ENCODE measurements around the gene TYSND1. TPM values are rescaled to one million over a fixed set of nuclear protein-coding genes. Genes with fewer than 3 reads are reported as not detected.
"Not testable (repeated sequence)": the region's sequence is repeated elsewhere in the genome, so short reads cannot be mapped to it uniquely, and the experiment has no call there.

The TYSND1 gene
- total and polyA plus RNA-seq, 4 experiments from 2014 or later: 16.4 to 31.4 (median 25.6) TPM

DNA sequence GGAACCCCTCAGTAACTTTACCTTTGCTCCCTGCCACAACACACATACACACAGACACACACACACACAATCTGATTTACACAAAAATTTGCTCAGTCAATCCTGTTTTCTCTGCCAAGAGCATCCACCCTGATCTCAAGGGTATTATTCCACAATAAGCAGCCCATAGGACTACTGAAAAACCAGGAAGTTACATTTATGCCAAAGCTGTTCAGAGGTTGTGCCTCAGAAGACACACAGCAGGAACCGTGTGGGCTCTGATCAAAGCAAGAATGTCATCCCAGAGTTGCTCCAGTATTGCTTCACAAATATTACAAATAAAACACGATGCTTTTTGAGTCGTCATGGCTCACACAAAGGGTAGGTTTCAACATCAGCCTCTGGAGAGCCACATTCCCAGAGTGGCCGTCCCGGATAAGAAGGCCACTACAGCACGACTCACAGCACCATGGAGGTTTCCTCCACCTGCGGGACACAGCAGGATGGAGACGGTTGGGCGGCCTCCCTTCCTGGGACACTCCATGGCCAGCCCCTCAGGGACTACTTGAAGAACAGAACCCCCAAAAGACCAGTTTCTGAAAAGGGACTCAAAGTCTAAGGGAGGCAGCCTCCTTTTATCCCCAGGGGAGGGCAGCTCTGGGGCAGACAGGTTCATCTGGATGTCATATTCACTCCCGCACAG, 15.5 kb downstream of the TYSND1 start:
- CTCF ChIA-PET (ENCODE audit: partially characterized antibody): interaction anchor here (0.7 to 5.5 kb wide), 3 partner anchors 15 to 35 kb away, joined by 3 to 27 read pairs (median 3); no protein-coding TSS in a partner anchor
- Mint-ChIP-seq H3K36me3 (peaks cover 0 to 8% of the 10 kb centered on the region in 2 donors), H3K4me1 (peaks cover 3 to 22% (median 11%) of the 10 kb centered on the region in 4 donors), H3K27me3 (no peaks in the 10 kb centered on the region), H3K9me3 (no peaks in the 10 kb centered on the region), H3K4me3 (peak overlapping the region in 4 of 8 donors; percentile 13 to 61 (median 24)), H3K27ac (peak overlapping the region in 3 of 7 donors; percentile 51 to 60 (median 53))
- DNase-seq: no peak
- no peaks in the 10 kb centered on the region for H3K9me3 ChIP-seq (ENCODE audit: control insufficient read depth in 1 of 2, low read length in 2 of 2)
- no peaks in the 10 kb centered on the region for H3K36me3 ChIP-seq (ENCODE audit: insufficient read depth, low read length)
- no peaks in the 10 kb centered on the region for H3K27me3 ChIP-seq (ENCODE audit: insufficient read depth, low read length)
- H3K27ac ChIP-seq (ENCODE audit: low read depth, low read length): no peak overlapping the region
- POLR2A ChIA-PET (ENCODE audit: partially characterized antibody): no interaction called here
- H3K4me1 ChIP-seq (ENCODE audit: insufficient read depth, low read length): peaks cover 11% of the 10 kb centered on the region
- H3K4me3 ChIP-seq (ENCODE audit: low read length in 2 of 2): no peak overlapping the region
- intact Hi-C loops (cut with micrococcal nuclease): no loop called here

DNA sequence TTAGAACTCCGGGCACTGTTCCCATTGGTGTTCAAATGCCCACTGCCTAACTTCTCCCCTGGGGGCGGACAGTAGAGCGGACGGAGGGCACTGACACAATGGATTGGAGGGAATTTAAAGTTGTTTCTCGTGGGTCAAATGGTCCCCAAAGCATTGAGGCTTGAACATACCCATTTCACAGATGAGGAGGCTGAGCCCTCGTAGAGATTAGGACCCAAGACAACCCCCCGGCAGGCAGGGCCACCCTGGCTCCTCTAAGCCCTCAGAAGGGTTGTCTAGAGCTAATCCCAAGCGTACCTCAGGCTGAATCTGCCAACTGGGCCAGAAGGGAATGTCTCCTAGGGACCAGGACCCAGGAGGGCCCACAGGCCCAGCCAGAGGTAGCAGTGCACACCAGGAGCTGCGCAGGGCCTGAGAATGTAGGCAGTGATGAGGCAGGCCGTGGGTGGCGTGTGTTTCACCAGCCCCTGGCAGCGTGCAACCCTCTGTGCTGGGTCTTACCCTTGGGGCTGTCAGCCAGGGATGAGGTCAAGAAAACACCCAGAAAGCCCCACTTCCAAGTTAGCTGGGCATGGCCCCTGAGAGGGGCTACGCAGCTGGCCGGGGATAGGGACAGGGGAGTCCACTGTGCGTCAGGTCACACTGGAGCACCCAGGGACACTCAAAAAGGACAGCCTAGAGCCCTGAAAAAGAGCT, 19.7 kb downstream of the TYSND1 start:
- CTCF ChIA-PET (ENCODE audit: partially characterized antibody): interaction anchor here (1.0 to 5.5 kb wide), 3 partner anchors 9 to 19 kb away, joined by 3 to 27 read pairs (median 11); partner anchors contain the start of gene TYSND1
- intact Hi-C loops (cut with micrococcal nuclease): no loop called here
- Histone ChIP-seq H3K27me3 (ENCODE audit: insufficient read depth, low read length) (no peaks in the 10 kb centered on the region), H3K4me1 (ENCODE audit: insufficient read depth, low read length) (peaks cover 4% of the 10 kb centered on the region), H3K36me3 (ENCODE audit: insufficient read depth, low read length) (no peaks in the 10 kb centered on the region), H3K27ac (ENCODE audit: low read depth, low read length) (no peak overlapping the region), H3K9me3 (ENCODE audit: control insufficient read depth in 1 of 2, low read length in 2 of 2) (no peaks in the 10 kb centered on the region), H3K4me3 (ENCODE audit: low read length in 2 of 2) (no peak overlapping the region)
- Mint-ChIP-seq H3K4me3 (peak overlapping the region in 1 of 8 donors; percentile 13), H3K9me3 (no peaks in the 10 kb centered on the region), H3K4me1 (peaks cover 0 to 9% (median 2%) of the 10 kb centered on the region in 4 donors), H3K36me3 (peaks cover 0 to 4% of the 10 kb centered on the region in 2 donors), H3K27ac (no peak overlapping the region), H3K27me3 (no peaks in the 10 kb centered on the region)
- POLR2A ChIA-PET (ENCODE audit: partially characterized antibody): no interaction called here
- no peak for DNase-seq

DNA sequence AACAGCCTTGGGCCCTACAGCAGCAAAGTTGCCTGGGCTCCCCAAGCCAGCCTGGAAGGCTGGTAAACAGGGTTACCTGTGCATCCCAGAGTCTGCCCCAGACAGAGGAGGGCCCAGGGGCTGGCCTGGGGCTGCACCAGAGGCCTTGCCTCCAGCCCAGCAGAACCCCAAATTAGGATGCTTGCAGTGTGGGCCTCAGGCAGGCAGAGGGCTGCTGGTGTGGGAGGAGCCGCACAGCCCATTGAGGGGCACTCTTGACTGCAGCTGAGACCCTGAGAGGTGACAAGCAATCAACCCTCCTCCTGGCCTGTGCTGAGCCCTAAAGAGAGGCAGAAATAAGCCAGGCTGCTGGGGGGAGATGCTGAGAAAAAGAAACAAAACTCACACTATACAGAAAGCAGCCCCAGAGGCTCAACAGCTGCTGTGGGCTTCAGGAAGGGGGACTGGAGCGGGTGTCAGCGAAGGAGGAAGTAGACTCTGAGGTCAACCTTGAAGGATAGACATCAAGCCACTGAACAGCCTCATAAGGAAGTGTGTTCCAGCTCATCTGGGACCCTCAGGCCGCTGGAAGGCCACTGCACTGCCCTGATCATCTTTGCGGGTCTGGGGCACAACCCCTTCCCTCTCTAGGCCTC, 20.5 kb downstream of the TYSND1 start:
- POLR2A ChIA-PET (ENCODE audit: partially characterized antibody): no interaction called here
- H3K36me3 ChIP-seq (ENCODE audit: insufficient read depth, low read length): no peaks in the 10 kb centered on the region
- no peak overlapping the region for H3K27ac ChIP-seq (ENCODE audit: low read depth, low read length)
- intact Hi-C loops (cut with micrococcal nuclease): no loop called here
- Mint-ChIP-seq H3K36me3 (peaks cover 0 to 4% of the 10 kb centered on the region in 2 donors), H3K4me3 (no peak overlapping the region), H3K27me3 (no peaks in the 10 kb centered on the region), H3K27ac (no peak overlapping the region), H3K9me3 (no peaks in the 10 kb centered on the region), H3K4me1 (peaks cover 0 to 5% (median 0%) of the 10 kb centered on the region in 4 donors)
- no peaks in the 10 kb centered on the region for H3K27me3 ChIP-seq (ENCODE audit: insufficient read depth, low read length)
- no peak overlapping the region for H3K4me3 ChIP-seq (ENCODE audit: low read length in 2 of 2)
- no peak for DNase-seq
- no peaks in the 10 kb centered on the region for H3K4me1 ChIP-seq (ENCODE audit: insufficient read depth, low read length)
- CTCF ChIA-PET (ENCODE audit: partially characterized antibody): interaction anchor here (2.6 to 5.5 kb wide), 2 partner anchors 10 to 20 kb away, joined by 11 to 27 read pairs; partner anchors contain the start of gene TYSND1
- no peaks in the 10 kb centered on the region for H3K9me3 ChIP-seq (ENCODE audit: control insufficient read depth in 1 of 2, low read length in 2 of 2)

DNA sequence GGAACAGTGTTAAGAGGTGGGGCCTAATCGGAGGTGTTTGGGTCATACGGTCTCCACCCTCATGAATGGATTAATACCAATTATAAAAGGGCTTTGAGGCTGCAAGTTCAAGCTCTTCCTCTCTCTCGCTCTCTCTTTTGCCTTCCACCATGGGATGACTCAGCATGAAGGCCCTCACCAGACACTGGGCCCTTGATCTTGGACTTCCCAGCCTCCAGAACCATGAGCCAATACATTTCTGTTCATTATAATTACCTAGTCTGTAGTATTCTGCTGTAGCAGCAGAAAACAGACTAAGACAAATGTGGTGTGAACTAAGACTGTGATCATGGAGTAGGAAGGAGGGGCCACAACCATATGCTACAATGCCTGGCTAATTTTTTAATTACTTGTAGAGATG, 21.6 kb downstream of the TYSND1 start:
- H3K4me1 ChIP-seq (ENCODE audit: insufficient read depth, low read length): no peaks in the 10 kb centered on the region
- Mint-ChIP-seq H3K4me3 (no peak overlapping the region), H3K27ac (peak overlapping the region in 1 of 7 donors; percentile 15), H3K9me3 (no peaks in the 10 kb centered on the region), H3K27me3 (no peaks in the 10 kb centered on the region), H3K4me1 (no peaks in the 10 kb centered on the region), H3K36me3 (peaks cover 0 to 1% of the 10 kb centered on the region in 2 donors)
- CTCF ChIA-PET (ENCODE audit: partially characterized antibody): interaction anchor here (0.6 to 0.9 kb wide), 3 partner anchors 9 to 29 kb away, joined by 3 read pairs; partner anchors contain the start of gene TYSND1
- H3K27me3 ChIP-seq (ENCODE audit: insufficient read depth, low read length): no peaks in the 10 kb centered on the region
- intact Hi-C loops (cut with micrococcal nuclease): no loop called here
- DNase-seq: no peak
- H3K9me3 ChIP-seq (ENCODE audit: control insufficient read depth in 1 of 2, low read length in 2 of 2): no peaks in the 10 kb centered on the region
- H3K36me3 ChIP-seq (ENCODE audit: insufficient read depth, low read length): no peaks in the 10 kb centered on the region
- H3K27ac ChIP-seq (ENCODE audit: low read depth, low read length): no peak overlapping the region
- H3K4me3 ChIP-seq (ENCODE audit: low read length in 2 of 2): no peak overlapping the region
- POLR2A ChIA-PET (ENCODE audit: partially characterized antibody): no interaction called here

DNA sequence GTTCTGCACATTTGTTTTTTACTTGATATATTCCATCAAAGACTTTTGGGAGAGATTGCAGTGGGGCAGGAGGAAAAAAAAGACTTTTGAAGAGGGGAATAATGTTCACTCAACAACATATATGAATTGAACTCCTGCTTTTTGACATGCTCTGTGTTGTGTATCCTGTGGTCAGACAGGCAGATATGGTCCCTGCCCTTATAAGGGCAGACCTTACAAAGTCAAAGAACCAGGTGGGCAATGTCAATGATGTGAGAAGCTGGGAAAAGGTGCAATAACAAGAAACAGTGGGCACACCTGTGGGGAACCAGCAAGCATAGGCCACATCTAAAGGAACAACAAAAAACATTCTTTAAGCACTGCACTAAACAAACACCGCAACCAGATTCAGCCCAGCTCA, 22.1 kb downstream of the TYSND1 start:
- POLR2A ChIA-PET (ENCODE audit: partially characterized antibody): no interaction called here
- H3K27ac Mint-ChIP-seq: peak overlapping the region in 2 of 7 donors; percentile 53 to 80
- no peaks in the 10 kb centered on the region for H3K27me3 ChIP-seq (ENCODE audit: insufficient read depth, low read length)
- no peak overlapping the region for H3K4me3 Mint-ChIP-seq
- CTCF ChIA-PET (ENCODE audit: partially characterized antibody): interaction anchor here (0.6 to 0.9 kb wide), 2 partner anchors 22 to 28 kb away, joined by 3 read pairs; partner anchors contain the start of gene TYSND1
- H3K4me1 Mint-ChIP-seq: no peaks in the 10 kb centered on the region
- H3K36me3 Mint-ChIP-seq: peaks cover 0 to 1% of the 10 kb centered on the region in 2 donors
- H3K4me3 ChIP-seq (ENCODE audit: low read length in 2 of 2): no peak overlapping the region
- no peaks in the 10 kb centered on the region for H3K4me1 ChIP-seq (ENCODE audit: insufficient read depth, low read length)
- H3K27ac ChIP-seq (ENCODE audit: low read depth, low read length): no peak overlapping the region
- H3K36me3 ChIP-seq (ENCODE audit: insufficient read depth, low read length): no peaks in the 10 kb centered on the region
- intact Hi-C loops (cut with micrococcal nuclease): no loop called here
- no peaks in the 10 kb centered on the region for H3K9me3 Mint-ChIP-seq
- no peaks in the 10 kb centered on the region for H3K27me3 Mint-ChIP-seq
- no peak for DNase-seq
- no peaks in the 10 kb centered on the region for H3K9me3 ChIP-seq (ENCODE audit: control insufficient read depth in 1 of 2, low read length in 2 of 2)

DNA sequence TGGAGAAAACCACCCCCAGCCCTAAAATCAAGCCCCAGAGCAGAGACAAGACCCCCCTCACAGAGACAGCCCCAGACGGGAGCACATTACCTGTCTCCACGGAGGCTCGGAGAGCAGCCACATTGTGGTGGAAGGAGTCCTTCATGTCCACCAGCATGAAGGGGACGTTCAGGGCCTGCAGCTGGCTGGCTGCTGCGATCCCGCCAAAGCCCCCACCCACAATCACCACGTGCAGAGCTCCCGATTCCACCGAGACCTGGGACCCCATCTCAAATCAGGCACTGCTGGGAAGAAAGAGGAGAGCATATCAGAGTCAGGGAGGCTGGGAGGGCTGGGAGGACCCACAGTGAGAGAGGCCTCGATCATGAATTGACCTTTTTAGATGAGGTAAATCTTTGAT, 22.7 kb downstream of the TYSND1 start:
- intact Hi-C loops (cut with micrococcal nuclease): no loop called here
- DNase-seq: no peak
- no peaks in the 10 kb centered on the region for H3K27me3 Mint-ChIP-seq
- H3K9me3 ChIP-seq (ENCODE audit: control insufficient read depth in 1 of 2, low read length in 2 of 2): no peaks in the 10 kb centered on the region
- H3K27me3 ChIP-seq (ENCODE audit: insufficient read depth, low read length): no peaks in the 10 kb centered on the region
- H3K27ac ChIP-seq (ENCODE audit: low read depth, low read length): no peak overlapping the region
- H3K36me3 Mint-ChIP-seq: peaks cover 0 to 1% of the 10 kb centered on the region in 2 donors
- ChIA-PET CTCF (ENCODE audit: partially characterized antibody) (interaction anchor here (1.0 kb wide), 1 partner anchor 12 kb away, joined by 3 read pairs; no protein-coding TSS in a partner anchor), POLR2A (ENCODE audit: partially characterized antibody) (no interaction called here)
- no peak overlapping the region for H3K4me3 Mint-ChIP-seq
- no peaks in the 10 kb centered on the region for H3K4me1 Mint-ChIP-seq
- H3K9me3 Mint-ChIP-seq: no peaks in the 10 kb centered on the region
- H3K27ac Mint-ChIP-seq: no peak overlapping the region
- no peaks in the 10 kb centered on the region for H3K36me3 ChIP-seq (ENCODE audit: insufficient read depth, low read length)
- no peak overlapping the region for H3K4me3 ChIP-seq (ENCODE audit: low read length in 2 of 2)
- H3K4me1 ChIP-seq (ENCODE audit: insufficient read depth, low read length): no peaks in the 10 kb centered on the region

DNA sequence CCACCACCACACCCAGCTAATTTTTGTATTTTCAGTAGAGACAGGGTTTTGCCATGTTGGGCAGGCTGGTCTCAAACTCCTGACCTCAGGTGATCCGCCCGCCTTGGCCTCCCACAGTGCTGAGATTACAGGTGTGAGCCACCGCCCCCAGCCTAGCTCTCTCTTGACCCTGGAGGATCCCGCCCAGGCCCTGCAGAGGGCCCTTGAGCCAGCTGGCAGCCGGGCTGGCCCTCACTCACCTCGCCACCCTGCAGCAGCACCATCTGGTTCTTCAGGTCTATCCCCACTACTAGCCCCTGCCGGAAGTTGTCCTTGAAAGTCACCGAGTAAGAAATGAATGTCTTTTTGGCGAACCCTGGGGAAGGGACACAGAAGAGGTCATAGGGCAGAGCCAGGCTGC, 23.3 kb downstream of the TYSND1 start:
- H3K4me1 Mint-ChIP-seq; H3K4me1 ChIP-seq (ENCODE audit: insufficient read depth, low read length); intact Hi-C loops (cut with micrococcal nuclease); H3K27me3 ChIP-seq (ENCODE audit: insufficient read depth, low read length); DNase-seq; H3K36me3 Mint-ChIP-seq; H3K9me3 Mint-ChIP-seq; H3K4me3 Mint-ChIP-seq; H3K27me3 Mint-ChIP-seq; POLR2A ChIA-PET (ENCODE audit: partially characterized antibody); H3K9me3 ChIP-seq (ENCODE audit: control insufficient read depth in 1 of 2, low read length in 2 of 2); H3K27ac Mint-ChIP-seq; H3K27ac ChIP-seq (ENCODE audit: low read depth, low read length); H3K4me3 ChIP-seq (ENCODE audit: low read length in 2 of 2); H3K36me3 ChIP-seq (ENCODE audit: insufficient read depth, low read length): not testable (repeated sequence)
- CTCF ChIA-PET (ENCODE audit: partially characterized antibody): interaction anchor here (1.0 to 1.5 kb wide), 3 partner anchors 13 to 31 kb away, joined by 3 read pairs; partner anchors contain the start of gene TYSND1
